IMR-90 (cell line): Measurements from ENCODE around the gene MLKL.

Source experiments
- BHLHE40 ChIP-seq: fragments of 150-350 bp; IDR thresholded peaks from 2 replicates; pipeline ENCODE4 v1.6.1; 2016; ENCODE audit warnings: mild to moderate bottlenecking, low read depth, low read length
- CHD1 ChIP-seq: IDR thresholded peaks from 2 replicates; pipeline ENCODE4 v1.6.1; 2012; ENCODE audit warnings: low read depth, low read length, improper control_type of control experiment
- CTCF ChIP-seq: conservative IDR thresholded peaks from 2 replicates; pipeline ENCODE4 v1.5.1; 2012; ENCODE audit warnings: mild to moderate bottlenecking, low read depth, low read length, improper control_type of control experiment
- ELK1 ChIP-seq: fragments of 150-350 bp; IDR thresholded peaks from 2 replicates; pipeline ENCODE4 v1.6.1; 2016; ENCODE audit warnings: low read depth, mild to moderate bottlenecking, low read length, moderate library complexity, borderline replicate concordance
- FOS ChIP-seq: fragments of 150-350 bp; IDR thresholded peaks from 2 replicates; pipeline ENCODE4 v1.6.1; 2016; ENCODE audit warnings: low read depth, low read length
- MAFK ChIP-seq: IDR thresholded peaks from 2 replicates; pipeline ENCODE4 v1.6.1; 2012; ENCODE audit warnings: low read depth, low read length, improper control_type of control experiment
- MAZ ChIP-seq: IDR thresholded peaks from 2 replicates; pipeline ENCODE4 v1.6.1; 2012; ENCODE audit warnings: low read depth, mild to moderate bottlenecking, low read length, improper control_type of control experiment, moderate library complexity, borderline replicate concordance
- MXI1 ChIP-seq: IDR thresholded peaks from 2 replicates; pipeline ENCODE4 v1.6.1; 2012; ENCODE audit warnings: low read depth, mild to moderate bottlenecking, low read length, moderate library complexity, borderline replicate concordance
- POLR2A ChIP-seq: IDR thresholded peaks from 2 replicates; pipeline ENCODE4 v1.6.1; 2012; ENCODE audit warnings: mild to moderate bottlenecking, low read depth, low read length
- RAD21 ChIP-seq: IDR thresholded peaks from 2 replicates; pipeline ENCODE4 v1.6.1; 2012; ENCODE audit warnings: low read length, improper control_type of control experiment
- RFX5 ChIP-seq: IDR thresholded peaks from 2 replicates; pipeline ENCODE4 v1.8.0; 2012; ENCODE audit warnings: low read depth, mild to moderate bottlenecking, low read length, moderate library complexity
- USF2 ChIP-seq: fragments of 150-350 bp; IDR thresholded peaks from 2 replicates; pipeline ENCODE4 v1.6.1; 2017; ENCODE audit warnings: mild to moderate bottlenecking, antibody characterized with exemption, low read length, low read depth

GRCh38 chr16:74743045-74743667 lies 42.5 kb upstream of the MLKL start:
- TF ChIP-seq CTCF (no peak), POLR2A (no peak), MAZ (no peak), RAD21 (no peak), ELK1 (no peak), USF2 (no peak), RFX5 (no peak), BHLHE40 (no peak), MAFK (no peak), MXI1 (no peak), FOS (no peak), CHD1 (no peak)
